Peyer's patch (tissue), 4 donors: ENCODE results near the gene SLC2A1.

Experiments
- CTCF ChIP-seq, 6 experiments: fragments of 450-650 bp in 4 of 6; fragments of 200-600 bp in 2 of 6; sonication (generic) in 1 of 6; IDR thresholded peaks; one replicate each; pipeline ENCODE4 v1.5.1; 2017 to 2019; ENCODE audit warnings: antibody characterized with exemption in 6 of 6, mild to moderate bottlenecking in 3 of 6, moderate library complexity in 1 of 6
- POLR2A ChIP-seq, 2 donors: fragments of 450-650 bp; IDR thresholded peaks; one replicate each; pipeline ENCODE4 v1.5.1; 2017; ENCODE audit warnings: antibody characterized with exemption in 2 of 2, mild to moderate bottlenecking in 2 of 2, moderate library complexity in 2 of 2

GRCh38 chr1:42922687-42923366, 35.8 kb downstream of the SLC2A1 start:
- no peak for TF ChIP-seq POLR2A (IDR thresholded peaks at IDR 0.05)
- peak; percentile 73 to 86 (median 84) for TF ChIP-seq CTCF (IDR thresholded peaks at IDR 0.05)
